Measurements from ENCODE around the gene HAAO.

GRCh38 chr2:42771546-42772153, 20.7 kb downstream of the HAAO start:
- TF ChIP-seq CTCF (IDR thresholded peaks at IDR 0.05) (no peak), EZH2 (IDR thresholded peaks at IDR 0.05; ENCODE audit: borderline replicate concordance, insufficient read depth, low read depth, low read length, poor library complexity, severe bottlenecking) (no peak)

All from B cell (primary cell).